Cardiac fibroblast (primary cell): Measurements from ENCODE around the gene TMEM269.

Source experiments
- DNase-seq, 2 donors: peaks; one replicate each; pipeline versions ENCODE4 v3.0.0 to v3.0.0-alpha.2; 2010; ENCODE audit warnings: low read depth in 2 of 2
- H3K4me3 ChIP-seq, 2 donors: replicated peaks in 1 of 2; 1 replicate in 1 of 2; 2 replicates in 1 of 2; pipeline ENCODE4 v1.5.1; 2011; ENCODE audit warnings: low read depth in 2 of 2, low read length in 2 of 2, mild to moderate bottlenecking in 2 of 2, moderate library complexity in 1 of 2
- CTCF ChIP-seq: IDR thresholded peaks from one replicate; pipeline ENCODE4 v1.5.1; 2011; ENCODE audit warnings: low read depth, mild to moderate bottlenecking, low read length, inconsistent platforms

Gene TMEM269

GRCh38 chr1:42776502-42776901, 8.3 kb upstream of the TMEM269 start:
- no peak for DNase-seq
- no peak for TF ChIP-seq CTCF
- no peak overlapping the region for H3K4me3 ChIP-seq

DNA sequence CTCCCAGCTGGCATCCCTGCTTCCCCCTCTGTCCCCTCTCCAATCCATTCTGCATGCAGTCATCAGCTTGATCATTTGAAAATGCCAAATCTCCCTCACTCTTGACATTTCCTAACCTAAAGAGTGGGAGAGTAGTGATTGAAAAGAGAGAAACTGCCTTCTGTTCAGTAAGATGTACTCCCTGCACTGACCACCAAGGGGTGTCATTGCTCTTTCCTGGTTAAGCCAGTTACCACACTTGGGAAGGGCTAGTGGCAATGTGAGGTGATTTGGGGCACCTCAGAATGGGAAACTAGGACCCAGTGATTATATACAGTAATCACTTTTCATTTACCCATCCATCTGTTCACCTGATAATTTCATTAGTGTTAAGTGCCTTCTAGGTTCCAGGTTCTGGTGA, 6.9 kb upstream of the TMEM269 start:
- DNase-seq: peak; percentile 60
- no peak overlapping the region for H3K4me3 ChIP-seq
- TF ChIP-seq CTCF: peak; percentile 69

DNA sequence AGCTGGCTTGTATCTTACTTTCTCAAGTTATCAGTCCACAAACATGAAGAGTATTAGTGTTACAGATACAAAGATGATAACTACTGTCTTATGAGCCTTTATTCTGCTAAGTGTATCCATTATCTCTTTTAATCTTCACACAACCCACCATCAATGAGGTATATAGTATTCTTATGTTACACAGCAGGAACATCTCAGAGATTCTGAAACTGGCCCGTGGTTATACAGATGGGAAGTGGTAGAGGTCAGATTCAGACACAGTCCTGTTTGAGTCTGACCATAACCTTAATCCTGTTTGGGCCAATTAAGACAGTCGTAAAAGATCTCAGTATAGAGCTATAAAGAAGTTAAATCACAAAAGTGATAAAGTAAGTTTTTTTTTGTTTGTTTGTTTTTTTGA, 5.1 kb upstream of the TMEM269 start:
- no peak for TF ChIP-seq CTCF
- H3K4me3 ChIP-seq: no peak overlapping the region
- no peak for DNase-seq

- no peak overlapping the region for H3K4me3 ChIP-seq
- DNase-seq: no peak
- no peak for TF ChIP-seq CTCF
Observed at GRCh38 chr1:42780176-42780575, 4.6 kb upstream of the TMEM269 start.

DNA sequence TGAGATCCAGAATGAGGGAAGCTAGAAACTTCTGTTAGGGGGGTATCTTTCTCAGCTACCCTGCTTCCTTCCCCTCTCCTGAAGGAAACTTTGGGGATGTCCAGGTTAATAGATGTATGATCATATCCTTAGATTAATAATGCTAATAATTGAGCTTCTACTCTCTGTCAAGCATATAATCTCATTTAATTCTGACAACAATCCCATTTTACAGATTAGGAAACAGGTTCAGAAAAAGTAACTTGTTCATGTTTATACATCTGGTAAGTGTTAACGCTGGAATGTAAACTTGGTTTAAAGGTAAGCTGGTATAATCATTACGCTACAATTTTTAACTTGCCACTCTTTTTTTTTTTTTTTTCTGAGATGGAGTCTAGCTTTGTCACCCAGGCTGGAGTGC, 1.7 kb upstream of the TMEM269 start:
- H3K4me3 ChIP-seq: no peak overlapping the region
- DNase-seq: no peak
- no peak for TF ChIP-seq CTCF

DNA sequence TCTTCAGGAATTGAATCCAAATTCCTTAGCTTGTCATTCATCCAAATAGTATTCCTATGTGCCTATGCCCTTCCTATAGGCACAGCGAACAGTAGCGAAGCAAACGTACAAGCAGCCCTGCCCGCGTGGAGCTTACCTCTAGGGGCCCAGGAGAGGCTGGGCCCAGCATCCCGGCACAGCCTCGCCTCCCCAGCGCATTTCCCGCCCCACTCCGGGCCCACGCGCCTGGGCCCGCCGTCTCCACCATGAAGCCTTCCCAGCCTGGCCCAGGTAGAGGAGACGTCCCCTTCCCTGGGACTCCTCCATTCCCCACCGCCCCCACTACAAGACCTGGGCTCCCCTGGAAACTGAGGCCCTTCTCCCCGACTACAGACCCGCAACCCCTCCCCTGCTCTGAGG, 245 bp upstream of the TMEM269 start:
- no peak for TF ChIP-seq CTCF
- H3K4me3 ChIP-seq: peak overlapping the region in 1 of 2 donors; percentile 45
- no peak for DNase-seq

GRCh38 chr1:42786097-42786496, 1.3 kb downstream of the TMEM269 start:
- TF ChIP-seq CTCF: no peak
- H3K4me3 ChIP-seq: no peak overlapping the region

More at GRCh38 chr1:42786097-42786496, 1.3 kb downstream of the TMEM269 start:
- DNase-seq: no peak
